Panc1 (cell line): ENCODE data around the gene SCGB1C1. TPM values are rescaled to one million over a fixed set of nuclear protein-coding genes. Genes with fewer than 3 reads are reported as not detected.

Experiments
- ATAC-seq: fragments of 200-7000 bp; cut with Tn5 transposase; 2 replicates; pipeline ENCODE4 v1.9.1; 2020; ENCODE audit warnings: mild to moderate bottlenecking, moderate library complexity
- BruUV-seq: library from RNA; stranded (reverse); fragments of 400-500 nt; replicated peaks from 2 replicates; lab custom pipeline; 2021; lab: Mats Ljungman, UMichigan
- CTCF ChIA-PET: fragments of 300-600 bp; sonication (Branson Sonifier 250); formaldehyde crosslinking; loops from one replicate; lab custom pipeline; 2022; ENCODE audit warnings: antibody characterized with exemption; lab: Charles Lee
- POLR2A ChIA-PET: fragments of 300-600 bp; sonication (Branson Sonifier 250); formaldehyde crosslinking; loops from one replicate; lab custom pipeline; 2022; ENCODE audit warnings: antibody characterized with exemption; lab: Charles Lee
- DNase-seq: peaks from one replicate; pipeline ENCODE4 v3.0.0-alpha.2; 2010; ENCODE audit warnings: low read depth, low spot score
- H3K27ac ChIP-seq: 2 replicates; pipeline ENCODE4 v1.5.1; 2011; ENCODE audit warnings: mild to moderate bottlenecking, low read length, inconsistent platforms
- H3K27me3 ChIP-seq: fragments of 200-500 bp; sonication (Bioruptor generic); 2 replicates; pipeline ENCODE4 v1.6.0; 2014; ENCODE audit warnings: low read length, inconsistent platforms; ENCODE audit not compliant: control insufficient read depth, insufficient read depth
- H3K36me3 ChIP-seq: fragments of 200-500 bp; sonication (Bioruptor generic); 2 replicates; pipeline ENCODE4 v1.5.1; 2014; ENCODE audit warnings: inconsistent platforms, mild to moderate bottlenecking, low read length, moderate library complexity; ENCODE audit not compliant: control insufficient read depth, insufficient read depth
- H3K4me1 ChIP-seq: 2 replicates; pipeline ENCODE4 v1.5.1; 2011; ENCODE audit warnings: inconsistent platforms, mild to moderate bottlenecking, low read length, moderate library complexity; ENCODE audit not compliant: control insufficient read depth, insufficient read depth
- H3K4me3 ChIP-seq, 2 experiments: 2 replicates each; pipeline ENCODE4 v1.5.1; 2011 to 2012; ENCODE audit warnings: low read depth in 2 of 2, low read length in 2 of 2, mild to moderate bottlenecking in 2 of 2, inconsistent platforms in 1 of 2, moderate library complexity in 1 of 2
- H3K9me3 ChIP-seq: fragments of 200-500 bp; sonication (Bioruptor generic); 2 replicates; pipeline ENCODE4 v1.5.1; 2014; ENCODE audit warnings: low read depth, mild to moderate bottlenecking, inconsistent platforms, low read length, moderate library complexity; ENCODE audit not compliant: control insufficient read depth, insufficient read depth
- CTCF ChIP-seq: fragments of 450-650 bp; IDR thresholded peaks from 2 replicates; pipeline ENCODE4 v1.5.1; 2017; ENCODE audit warnings: mild to moderate bottlenecking
- POLR2AphosphoS5 ChIP-seq: IDR thresholded peaks from 2 replicates; pipeline ENCODE4 v1.6.1; 2012; ENCODE audit warnings: mild to moderate bottlenecking, low read depth, low read length, moderate library complexity
- REST ChIP-seq, 2 experiments: IDR thresholded peaks; 2 replicates each; pipeline ENCODE4 v1.6.1; 2011 to 2012; ENCODE audit warnings: low read depth in 2 of 2, control low read depth in 1 of 2, low read length in 1 of 2, mild to moderate bottlenecking in 1 of 2, moderate library complexity in 1 of 2; ENCODE audit not compliant: insufficient read depth in 1 of 2
- SIN3A ChIP-seq: IDR thresholded peaks from 2 replicates; pipeline ENCODE4 v1.6.1; 2012; ENCODE audit warnings: low read depth, mild to moderate bottlenecking, low read length, moderate library complexity, borderline replicate concordance; ENCODE audit not compliant: insufficient read depth
- TCF7L2 ChIP-seq: IDR thresholded peaks from 2 replicates; pipeline ENCODE4 v1.6.1; 2011; ENCODE audit warnings: mild to moderate bottlenecking, low read depth, low read length, inconsistent platforms
- in situ Hi-C: cut with HindIII; loops from 2 replicates; pipeline ENCODE4 v1.10.0; 2016; ENCODE audit warnings: low sequenced_read_pairs, low pct_unique_long_range_greater_than_20kb
- intact Hi-C: fragments of 100-400 bp; cut with micrococcal nuclease; formaldehyde crosslinking; loops from one replicate; pipeline ENCODE4 v1.10.0; 2022; ENCODE audit not compliant: unreplicated experiment
- total RNA-seq: library from RNA; stranded (reverse); gene quantifications from one replicate; pipeline ENCODE4 v1.2.1, GENCODE V29; 2021; ENCODE audit not compliant: unreplicated experiment

The SCGB1C1 gene
- total RNA-seq, 1 experiment from 2014 or later = not detected

GRCh38 chr11:200224-201003 is 7.5 kb downstream of the SCGB1C1 start:
- CTCF ChIA-PET = no interaction called here
- H3K4me3 ChIP-seq = no peak overlapping the region
- H3K27ac ChIP-seq = no peak overlapping the region
- in situ Hi-C loops (no loop called here), intact Hi-C loops (no loop called here)
- no peaks in the 10 kb centered on the region for H3K9me3 ChIP-seq
- TF ChIP-seq CTCF (no peak), POLR2AphosphoS5 (no peak), SIN3A (no peak), REST (IDR thresholded peaks at IDR 0.05; ENCODE audit: insufficient read depth in 1 of 2, low read depth in 2 of 2, low read length in 1 of 2) (no peak), TCF7L2 (no peak)
- BruUV-seq = no TSS peak
- POLR2A ChIA-PET = no interaction called here
- peaks cover 1% of the 10 kb centered on the region for H3K4me1 ChIP-seq
- DNase-seq (no peak), ATAC-seq (peak; percentile 3; the same call in 1 of the 2 replicates)
- H3K27me3 ChIP-seq = no peaks in the 10 kb centered on the region
- H3K36me3 ChIP-seq = no peaks in the 10 kb centered on the region; the same call in 1 of the 2 replicates

GRCh38 chr11:201966-202365 is 9.1 kb downstream of the SCGB1C1 start:
- no peak overlapping the region for H3K4me3 ChIP-seq
- no peak overlapping the region for H3K27ac ChIP-seq
- TF ChIP-seq POLR2AphosphoS5 (0 out of 2 replicates have a peak, but pooled peaks have one; percentile 19), SIN3A (no peak)
- BruUV-seq = no TSS peak
- ChIA-PET CTCF (no interaction called here), POLR2A (no interaction called here)
- H3K9me3 ChIP-seq = no peaks in the 10 kb centered on the region
- peaks cover 12% of the 10 kb centered on the region for H3K4me1 ChIP-seq
- ATAC-seq (no peak), DNase-seq (no peak)
- H3K36me3 ChIP-seq = no peaks in the 10 kb centered on the region; the same call in 1 of the 2 replicates
- no peaks in the 10 kb centered on the region for H3K27me3 ChIP-seq
- intact Hi-C loops (no loop called here), in situ Hi-C loops (no loop called here)

- Histone ChIP-seq H3K4me1 (peaks cover 12% of the 10 kb centered on the region), H3K36me3 (no peaks in the 10 kb centered on the region; the same call in 1 of the 2 replicates), H3K27ac (no peak overlapping the region), H3K27me3 (no peaks in the 10 kb centered on the region), H3K9me3 (no peaks in the 10 kb centered on the region), H3K4me3 (no peak overlapping the region)
- POLR2A ChIA-PET = no interaction called here
- CTCF ChIA-PET = no interaction called here
- no peak for TF ChIP-seq POLR2AphosphoS5
- TF ChIP-seq SIN3A = no peak
- no peak for TF ChIP-seq TCF7L2
- TF ChIP-seq CTCF = no peak
- TF ChIP-seq REST (IDR thresholded peaks at IDR 0.05; ENCODE audit: insufficient read depth in 1 of 2, low read depth in 2 of 2, low read length in 1 of 2) = no peak
- in situ Hi-C loops = no loop called here
- intact Hi-C loops = no loop called here
- DNase-seq (no peak), ATAC-seq (no peak)
- BruUV-seq = no TSS peak
These were observed 9.6 kb downstream of the SCGB1C1 start for GRCh38 chr11:202490-202889.
